ENCODE measurements around the gene GPC5.
"Not testable (repeated sequence)": the region's sequence is repeated elsewhere in the genome, so short reads cannot be mapped to it uniquely, and the experiment has no call there.

GPC5 gene

GRCh38 chr13:92823059-92823458 lies 1424.6 kb downstream of the GPC5 start:
- DNase-seq = no peak

GRCh38 chr13:92825938-92826596 lies 1427.6 kb downstream of the GPC5 start:
- DNase-seq = no peak

GRCh38 chr13:92827503-92827902 lies 1429.1 kb downstream of the GPC5 start:
- no peak for DNase-seq

- no peak for DNase-seq
These were observed 1431.5 kb downstream of the GPC5 start for GRCh38 chr13:92829930-92830329.

GRCh38 chr13:92830821-92831220 lies 1432.4 kb downstream of the GPC5 start:
- peak in 1 of 51 donors; percentile 11 for DNase-seq

GRCh38 chr13:92833071-92833470 lies 1434.7 kb downstream of the GPC5 start:
- no peak for DNase-seq

GRCh38 chr13:92836171-92836570 lies 1437.8 kb downstream of the GPC5 start:
- DNase-seq = no peak

GRCh38 chr13:92838786-92839185 lies 1440.4 kb downstream of the GPC5 start:
- no peak for DNase-seq

- no peak for DNase-seq
These were observed 1443.7 kb downstream of the GPC5 start for GRCh38 chr13:92842145-92842544.

GRCh38 chr13:92843549-92843948 lies 1445.1 kb downstream of the GPC5 start:
- no peak for DNase-seq

GRCh38 chr13:92849381-92849780 lies 1451.0 kb downstream of the GPC5 start:
- DNase-seq = no peak

GRCh38 chr13:92864584-92865284 lies 1466.3 kb downstream of the GPC5 start:
- DNase-seq = no peak

GRCh38 chr13:92873029-92873428 lies 1474.6 kb downstream of the GPC5 start:
- DNase-seq = no peak

- DNase-seq = no peak
These were observed 1488.2 kb downstream of the GPC5 start for GRCh38 chr13:92886535-92887077.

GRCh38 chr13:92894447-92894846 lies 1496.0 kb downstream of the GPC5 start:
- no peak for DNase-seq

- DNase-seq = no peak
These were observed 1498.4 kb downstream of the GPC5 start for GRCh38 chr13:92896842-92897241.

- not testable (repeated sequence) for DNase-seq
These were observed 1500.5 kb downstream of the GPC5 start for GRCh38 chr13:92898946-92899345.

- DNase-seq = no peak
These were observed 1502.0 kb downstream of the GPC5 start for GRCh38 chr13:92900446-92900845.

GRCh38 chr13:92901739-92902138 lies 1503.3 kb downstream of the GPC5 start:
- no peak for DNase-seq

GRCh38 chr13:92912629-92913028 lies 1514.2 kb downstream of the GPC5 start:
- no peak for DNase-seq

GRCh38 chr13:92913840-92914239 lies 1515.4 kb downstream of the GPC5 start:
- DNase-seq = no peak

Measured in hypothalamus (tissue), 51 donors.